HCT116 (cell line): ENCODE measurements around the gene CTXND1. TPM values are rescaled to one million over a fixed set of nuclear protein-coding genes. Genes with fewer than 3 reads are reported as not detected.

Experiments
- ATAC-seq: fragments of 200-7000 bp; cut with Tn5 transposase; 2 replicates; pipeline ENCODE4 v1.9.1; 2020; ENCODE audit warnings: mild to moderate bottlenecking, moderate library complexity
- BruUV-seq: library from RNA; stranded (reverse); fragments of 400-500 nt; replicated peaks from 2 replicates; lab custom pipeline; 2021; lab: Mats Ljungman, UMichigan
- CTCF ChIA-PET: fragments of 300-600 bp; sonication (Branson Sonifier 250); formaldehyde crosslinking; loops from one replicate; lab custom pipeline; 2021; ENCODE audit warnings: antibody characterized with exemption; lab: Charles Lee
- POLR2A ChIA-PET: fragments of 300-600, 350-600 bp; sonication (Branson Sonifier 250); formaldehyde crosslinking; loops from one replicate; lab custom pipeline; 2021; ENCODE audit warnings: antibody characterized with exemption; lab: Charles Lee
- RAD21 ChIA-PET, 2 experiments: fragments of 300-600 bp; sonication (Branson Sonifier 250); formaldehyde crosslinking; loops; one replicate each; lab custom pipeline; 2023; ENCODE audit warnings: low total read pairs in 2 of 2; ENCODE audit not compliant: uncharacterized antibody in 2 of 2, unreplicated experiment in 2 of 2, low non-redundant PET in 1 of 2; lab: Charles Lee
- DNase-seq: peaks from one replicate; pipeline ENCODE4 v3.0.0-alpha.2; 2010; ENCODE audit warnings: low read depth, low spot score
- H2AFZ ChIP-seq: fragments of 200-600 bp; shearing (Covaris generic), sonication (generic); 2 replicates; pipeline ENCODE4 v1.6.1; 2017; ENCODE audit warnings: low read depth, mixed run types, mixed read lengths, antibody characterized with exemption, low read length; ENCODE audit not compliant: poor library complexity, severe bottlenecking
- H3K27ac ChIP-seq: 2 replicates; pipeline ENCODE4 v1.5.1; 2012; ENCODE audit warnings: low read depth, low read length
- H3K27me3 ChIP-seq: fragments of 200-600 bp; sonication (generic); 2 replicates; pipeline ENCODE4 v1.6.1; 2016; ENCODE audit warnings: mixed run types, low read length, mixed read lengths; ENCODE audit not compliant: insufficient read depth
- H3K36me3 ChIP-seq, 2 experiments: fragments of 200-500 bp in 1 of 2; fragments of 200-600 bp in 1 of 2; sonication (Bioruptor generic) in 1 of 2; sonication (generic) in 1 of 2; 2 replicates each; pipeline versions ENCODE4 v1.5.1 to v1.6.1; 2014 to 2016; ENCODE audit warnings: low read length in 2 of 2, inconsistent platforms in 1 of 2, mixed read lengths in 1 of 2, mixed run types in 1 of 2; ENCODE audit not compliant: insufficient read depth in 2 of 2, control insufficient read depth in 1 of 2
- H3K4me1 ChIP-seq, 2 experiments: fragments of 200-600 bp in 1 of 2; sonication (generic) in 1 of 2; 2 replicates each; pipeline versions ENCODE4 v1.5.1 to v1.6.1; 2012 to 2017; ENCODE audit warnings: low read length in 2 of 2, inconsistent platforms in 1 of 2, mild to moderate bottlenecking in 1 of 2, mixed read lengths in 1 of 2, mixed run types in 1 of 2, moderate library complexity in 1 of 2; ENCODE audit not compliant: insufficient read depth in 2 of 2, control insufficient read depth in 1 of 2
- H3K4me2 ChIP-seq: fragments of 200-600 bp; sonication (generic); 2 replicates; pipeline ENCODE4 v1.6.1; 2017; ENCODE audit warnings: mixed run types, low read length, mixed read lengths
- H3K4me3 ChIP-seq, 2 experiments: fragments of 200-600 bp in 1 of 2; sonication (generic) in 1 of 2; replicated peaks in 1 of 2; 2 replicates each; pipeline ENCODE4 v1.5.1; 2011 to 2016; ENCODE audit warnings: low read length in 2 of 2, control low read depth in 1 of 2, low read depth in 1 of 2, mild to moderate bottlenecking in 1 of 2, mixed read lengths in 1 of 2, mixed run types in 1 of 2
- H3K79me2 ChIP-seq: fragments of 200-600 bp; sonication (generic); 2 replicates; pipeline ENCODE4 v1.6.1; 2017; ENCODE audit warnings: mild to moderate bottlenecking, mixed run types, low read length, moderate library complexity, mixed read lengths; ENCODE audit not compliant: insufficient read depth
- H3K9ac ChIP-seq: fragments of 200-600 bp; sonication (generic); 2 replicates; pipeline ENCODE4 v1.6.1; 2016; ENCODE audit warnings: low read length, mixed read lengths
- H3K9me2 ChIP-seq: fragments of 200-600 bp; sonication (generic), shearing (Covaris generic); 2 replicates; pipeline ENCODE4 v1.6.1; 2017; ENCODE audit warnings: mixed run types, mild to moderate bottlenecking, moderate library complexity; ENCODE audit not compliant: insufficient read depth
- H3K9me3 ChIP-seq, 2 experiments: fragments of 200-500 bp in 1 of 2; fragments of 200-600 bp in 1 of 2; sonication (Bioruptor generic) in 1 of 2; sonication (generic) in 1 of 2; 2 replicates each; pipeline ENCODE4 v1.6.1; 2014 to 2017; ENCODE audit warnings: low read length in 2 of 2, mixed read lengths in 2 of 2, inconsistent platforms in 1 of 2, low read depth in 1 of 2, mild to moderate bottlenecking in 1 of 2, mixed run types in 1 of 2, moderate library complexity in 1 of 2; ENCODE audit not compliant: control insufficient read depth in 1 of 2, insufficient read depth in 1 of 2
- H4K20me1 ChIP-seq: fragments of 200-600 bp; sonication (generic), shearing (Covaris generic); 2 replicates; pipeline ENCODE4 v1.6.1; 2017; ENCODE audit warnings: mixed run types, mild to moderate bottlenecking, moderate library complexity; ENCODE audit not compliant: insufficient read depth
- CBX3 ChIP-seq: IDR thresholded peaks from 2 replicates; pipeline ENCODE4 v1.6.1; 2012; ENCODE audit warnings: low read depth
- CEBPB ChIP-seq: IDR thresholded peaks from 2 replicates; pipeline ENCODE4 v1.6.1; 2012; ENCODE audit warnings: low read depth
- ELF1 ChIP-seq: IDR thresholded peaks from 2 replicates; pipeline ENCODE4 v1.6.1; 2012; ENCODE audit warnings: low read depth, borderline replicate concordance
- FOSL1 ChIP-seq: IDR thresholded peaks from 2 replicates; pipeline ENCODE4 v1.6.1; 2012; ENCODE audit warnings: low read depth
- JUND ChIP-seq: IDR thresholded peaks from 2 replicates; pipeline ENCODE4 v1.6.1; 2012
- MAX ChIP-seq: IDR thresholded peaks from 2 replicates; pipeline ENCODE4 v1.6.1; 2012
- POLR2A ChIP-seq: IDR thresholded peaks from 2 replicates; pipeline ENCODE4 v1.7.0; 2011; ENCODE audit warnings: borderline replicate concordance; ENCODE audit not compliant: insufficient read depth, insufficient read length; ENCODE audit errors: extremely low read depth
- POLR2AphosphoS5 ChIP-seq: IDR thresholded peaks from 2 replicates; pipeline ENCODE4 v1.6.1; 2011; ENCODE audit warnings: mild to moderate bottlenecking, low read depth, low read length, moderate library complexity
- RAD21 ChIP-seq: IDR thresholded peaks from 2 replicates; pipeline ENCODE4 v1.6.1; 2012; ENCODE audit warnings: low read depth, mild to moderate bottlenecking
- SP1 ChIP-seq: IDR thresholded peaks from 2 replicates; pipeline ENCODE4 v1.6.1; 2012; ENCODE audit warnings: low read depth
- TCF7L2 ChIP-seq: IDR thresholded peaks from 2 replicates; pipeline ENCODE4 v1.7.0; 2011; ENCODE audit warnings: borderline replicate concordance, inconsistent platforms; ENCODE audit not compliant: insufficient read depth, insufficient read length; ENCODE audit errors: extremely low read depth
- YY1 ChIP-seq: IDR thresholded peaks from 2 replicates; pipeline ENCODE4 v1.6.1; 2011; ENCODE audit warnings: low read length, low read depth, moderate library complexity, mild to moderate bottlenecking; ENCODE audit not compliant: insufficient replicate concordance; ENCODE audit errors: extremely low read depth
- ZFX ChIP-seq: fragments of 450-650 bp; IDR thresholded peaks from 2 replicates; pipeline ENCODE4 v1.6.1; 2017
- ZNF274 ChIP-seq: fragments of 200-500 bp; sonication (Bioruptor generic); IDR thresholded peaks from 2 replicates; pipeline ENCODE4 v1.6.1; 2014; ENCODE audit warnings: mild to moderate bottlenecking, low read depth, low read length, inconsistent platforms
- intact Hi-C: fragments of 100-400 bp; cut with micrococcal nuclease; formaldehyde crosslinking; loops from 2 replicates; pipeline ENCODE4 v1.10.0; 2022
- total RNA-seq: library from RNA; stranded (reverse); gene quantifications from one replicate; pipeline ENCODE4 v1.2.1, GENCODE V29; 2021; ENCODE audit not compliant: unreplicated experiment
- TF ChIP-seq, protein P1 (sequence below): IDR thresholded peaks from 2 replicates; pipeline ENCODE4 v1.6.1; 2012
- TF ChIP-seq, protein P2 (sequence below): IDR thresholded peaks from 2 replicates; pipeline ENCODE4 v1.6.1; 2011; ENCODE audit warnings: mild to moderate bottlenecking, low read length, moderate library complexity; ENCODE audit not compliant: insufficient replicate concordance; ENCODE audit errors: extremely low read depth
- TF ChIP-seq, protein P3 (sequence below), 3 experiments: fragments of 200-600 bp in 1 of 3; sonication (generic) in 1 of 3; IDR thresholded peaks in 2 of 3; conservative IDR thresholded peaks in 1 of 3; 2 replicates each; pipeline ENCODE4 v1.5.1; 2012 to 2017; ENCODE audit warnings: low read depth in 2 of 3, low read length in 2 of 3, antibody characterized with exemption in 1 of 3, borderline replicate concordance in 1 of 3, control low read depth in 1 of 3, mild to moderate bottlenecking in 1 of 3, mixed read lengths in 1 of 3, mixed run types in 1 of 3, moderate library complexity in 1 of 3; ENCODE audit not compliant: insufficient read depth in 1 of 3

Gene CTXND1
- total RNA-seq, 1 experiment from 2014 or later, result not detected

DNA sequence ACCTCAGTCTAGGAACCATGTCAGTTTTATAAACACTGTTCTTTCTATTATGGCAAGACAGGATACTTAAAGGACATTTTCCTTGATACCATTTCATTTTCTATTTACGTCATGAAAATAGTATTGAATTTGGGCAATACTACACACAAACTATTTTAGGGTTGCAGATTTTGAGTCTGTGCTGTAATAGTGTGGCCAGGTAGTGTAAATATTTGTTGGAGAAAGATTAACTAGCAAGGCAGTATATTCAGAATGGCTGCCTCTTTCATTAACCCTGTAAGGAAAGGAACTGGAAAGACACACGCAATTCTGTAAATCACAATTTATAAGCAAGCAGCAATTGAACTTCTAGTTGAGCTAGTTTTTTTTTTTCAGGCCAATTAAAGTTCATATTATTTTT is 2.0 kb downstream of the CTXND1 start:
- no TSS peak for BruUV-seq
- Histone ChIP-seq H3K36me3 (no peaks in the 10 kb centered on the region), H3K4me2 (no peak overlapping the region), H2AFZ (no peak overlapping the region), H3K4me3 (no peak overlapping the region), H3K9ac (no peak overlapping the region), H3K9me3 (no peaks in the 10 kb centered on the region), H3K27me3 (peaks cover 57% of the 10 kb centered on the region), H4K20me1 (no peaks in the 10 kb centered on the region), H3K9me2 (no peaks in the 10 kb centered on the region), H3K4me1 (no peaks in the 10 kb centered on the region), H3K79me2 (no peaks in the 10 kb centered on the region), H3K27ac (no peak overlapping the region)
- ChIA-PET RAD21 (no interaction called here), POLR2A (no interaction called here), CTCF (no interaction called here)
- DNase-seq, result no peak
- TF ChIP-seq RAD21 (no peak), POLR2A (no peak), ZNF274 (no peak), FOSL1 (no peak), CBX3 (no peak), SP1 (no peak)
- ATAC-seq, result no peak
- intact Hi-C loops, result loop anchor here (5.0 to 10.0 kb wide), 2 partner anchors 52 to 525 kb away; partner anchors contain the start of gene CEMIP

- DNase-seq, result no peak
- Histone ChIP-seq H4K20me1 (no peaks in the 10 kb centered on the region), H3K79me2 (no peaks in the 10 kb centered on the region), H2AFZ (no peak overlapping the region), H3K27me3 (peaks cover 38% of the 10 kb centered on the region), H3K27ac (no peak overlapping the region), H3K4me2 (no peak overlapping the region), H3K4me1 (peaks cover 0 to under 1% of the 10 kb centered on the region in 2 experiments; a peak in 1 of 4 replicates), H3K9me3 (no peaks in the 10 kb centered on the region), H3K36me3 (no peaks in the 10 kb centered on the region), H3K9ac (no peak overlapping the region), H3K9me2 (no peaks in the 10 kb centered on the region), H3K4me3 (no peak overlapping the region)
- CTCF ChIA-PET, result no interaction called here
- POLR2A ChIA-PET, result no interaction called here
- RAD21 ChIA-PET, result no interaction called here
- no peak for ATAC-seq
- no TSS peak for BruUV-seq
- intact Hi-C loops, result loop anchor here (10.0 kb wide), 1 partner anchor 527 kb away; the partner anchor contains the start of gene CEMIP
- no peak for TF ChIP-seq TCF7L2
- TF ChIP-seq, protein P1, sequence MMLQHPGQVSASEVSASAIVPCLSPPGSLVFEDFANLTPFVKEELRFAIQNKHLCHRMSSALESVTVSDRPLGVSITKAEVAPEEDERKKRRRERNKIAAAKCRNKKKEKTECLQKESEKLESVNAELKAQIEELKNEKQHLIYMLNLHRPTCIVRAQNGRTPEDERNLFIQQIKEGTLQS, result no peak
- TF ChIP-seq JUND, result no peak
- no peak for TF ChIP-seq POLR2AphosphoS5
- TF ChIP-seq CBX3, result no peak
- TF ChIP-seq MAX, result no peak
- no peak for TF ChIP-seq RAD21
- TF ChIP-seq ELF1, result no peak
- TF ChIP-seq FOSL1, result no peak
- TF ChIP-seq, protein P2, sequence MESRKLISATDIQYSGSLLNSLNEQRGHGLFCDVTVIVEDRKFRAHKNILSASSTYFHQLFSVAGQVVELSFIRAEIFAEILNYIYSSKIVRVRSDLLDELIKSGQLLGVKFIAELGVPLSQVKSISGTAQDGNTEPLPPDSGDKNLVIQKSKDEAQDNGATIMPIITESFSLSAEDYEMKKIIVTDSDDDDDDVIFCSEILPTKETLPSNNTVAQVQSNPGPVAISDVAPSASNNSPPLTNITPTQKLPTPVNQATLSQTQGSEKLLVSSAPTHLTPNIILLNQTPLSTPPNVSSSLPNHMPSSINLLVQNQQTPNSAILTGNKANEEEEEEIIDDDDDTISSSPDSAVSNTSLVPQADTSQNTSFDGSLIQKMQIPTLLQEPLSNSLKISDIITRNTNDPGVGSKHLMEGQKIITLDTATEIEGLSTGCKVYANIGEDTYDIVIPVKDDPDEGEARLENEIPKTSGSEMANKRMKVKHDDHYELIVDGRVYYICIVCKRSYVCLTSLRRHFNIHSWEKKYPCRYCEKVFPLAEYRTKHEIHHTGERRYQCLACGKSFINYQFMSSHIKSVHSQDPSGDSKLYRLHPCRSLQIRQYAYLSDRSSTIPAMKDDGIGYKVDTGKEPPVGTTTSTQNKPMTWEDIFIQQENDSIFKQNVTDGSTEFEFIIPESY, result no peak
- TF ChIP-seq CEBPB, result no peak
- no peak for TF ChIP-seq POLR2A
- TF ChIP-seq, protein P3, sequence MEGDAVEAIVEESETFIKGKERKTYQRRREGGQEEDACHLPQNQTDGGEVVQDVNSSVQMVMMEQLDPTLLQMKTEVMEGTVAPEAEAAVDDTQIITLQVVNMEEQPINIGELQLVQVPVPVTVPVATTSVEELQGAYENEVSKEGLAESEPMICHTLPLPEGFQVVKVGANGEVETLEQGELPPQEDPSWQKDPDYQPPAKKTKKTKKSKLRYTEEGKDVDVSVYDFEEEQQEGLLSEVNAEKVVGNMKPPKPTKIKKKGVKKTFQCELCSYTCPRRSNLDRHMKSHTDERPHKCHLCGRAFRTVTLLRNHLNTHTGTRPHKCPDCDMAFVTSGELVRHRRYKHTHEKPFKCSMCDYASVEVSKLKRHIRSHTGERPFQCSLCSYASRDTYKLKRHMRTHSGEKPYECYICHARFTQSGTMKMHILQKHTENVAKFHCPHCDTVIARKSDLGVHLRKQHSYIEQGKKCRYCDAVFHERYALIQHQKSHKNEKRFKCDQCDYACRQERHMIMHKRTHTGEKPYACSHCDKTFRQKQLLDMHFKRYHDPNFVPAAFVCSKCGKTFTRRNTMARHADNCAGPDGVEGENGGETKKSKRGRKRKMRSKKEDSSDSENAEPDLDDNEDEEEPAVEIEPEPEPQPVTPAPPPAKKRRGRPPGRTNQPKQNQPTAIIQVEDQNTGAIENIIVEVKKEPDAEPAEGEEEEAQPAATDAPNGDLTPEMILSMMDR (IDR thresholded peaks at IDR 0.05 in 2 of 3, conservative IDR thresholded peaks at IDR 0.05 in 1 of 3; ENCODE audit: borderline replicate concordance in 1 of 3, insufficient read depth in 1 of 3, low read depth in 2 of 3, low read length in 2 of 3), result no peak
- TF ChIP-seq ZFX, result no peak
- TF ChIP-seq YY1, result no peak
Measured at GRCh38 chr15:80247320-80247719, 4.7 kb downstream of the CTXND1 start.
